Germinal center (tissue), 1 donor: ENCODE results near the gene USP20.

ENCODE experiments used
- DNase-seq: peaks from one replicate; pipeline ENCODE4 v3.0.0; 2012; ENCODE audit warnings: mixed read lengths, low spot score

The USP20 gene

GRCh38 chr9:129919841-129920240 is 84.6 kb downstream of the USP20 start:
- DNase-seq, result no peak

GRCh38 chr9:129921905-129922304 is 86.6 kb downstream of the USP20 start:
- no peak for DNase-seq

DNA sequence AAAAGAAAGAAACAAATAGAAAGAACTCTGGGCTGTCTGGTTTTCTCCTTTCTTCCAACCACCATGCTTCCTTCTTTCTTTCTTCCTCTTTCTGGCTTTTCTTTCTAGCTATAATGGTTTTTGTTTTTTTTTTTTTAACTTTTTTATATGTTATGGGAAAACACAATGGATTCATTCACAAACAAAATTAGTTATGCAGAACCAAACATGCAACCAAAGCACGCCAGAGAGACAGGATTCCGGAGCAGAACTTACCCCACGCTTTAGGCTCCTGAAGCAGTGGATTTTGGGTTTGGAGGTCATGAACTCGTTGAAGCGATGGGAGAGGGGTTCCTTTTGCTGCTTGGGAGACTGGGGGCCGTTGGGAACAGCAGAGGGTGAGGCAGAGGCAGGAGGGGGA is 88.3 kb downstream of the USP20 start:
- no peak for DNase-seq

DNA sequence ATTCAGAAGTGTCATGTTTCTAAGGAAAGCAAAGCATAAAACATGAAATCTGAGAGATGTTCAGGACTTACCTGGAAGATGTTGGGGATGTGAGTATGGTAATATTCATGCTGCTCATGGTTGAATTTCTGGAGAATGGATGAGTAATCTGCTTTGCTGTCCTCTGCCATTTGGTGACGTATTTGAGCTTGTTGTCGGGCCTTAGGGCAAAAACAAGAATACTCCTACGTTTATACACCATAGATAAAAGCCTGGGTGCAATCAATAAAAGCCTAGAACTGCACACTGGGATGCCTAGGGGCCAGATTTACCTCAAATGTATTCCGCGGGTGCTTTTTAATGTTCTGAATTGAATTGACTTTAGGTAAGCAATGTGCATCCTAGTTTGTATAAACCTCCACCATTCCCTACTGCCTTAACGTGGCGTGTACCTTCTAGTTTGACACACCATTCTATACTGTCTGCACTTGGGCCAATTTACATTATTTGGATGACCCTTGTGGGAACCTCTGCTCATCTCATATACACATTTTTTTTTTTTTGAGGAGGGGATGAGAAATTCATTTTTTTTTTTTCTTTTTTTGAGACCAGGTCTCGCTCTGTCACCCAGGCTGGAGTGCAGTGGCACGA is 94.4 kb downstream of the USP20 start:
- no peak for DNase-seq

DNA sequence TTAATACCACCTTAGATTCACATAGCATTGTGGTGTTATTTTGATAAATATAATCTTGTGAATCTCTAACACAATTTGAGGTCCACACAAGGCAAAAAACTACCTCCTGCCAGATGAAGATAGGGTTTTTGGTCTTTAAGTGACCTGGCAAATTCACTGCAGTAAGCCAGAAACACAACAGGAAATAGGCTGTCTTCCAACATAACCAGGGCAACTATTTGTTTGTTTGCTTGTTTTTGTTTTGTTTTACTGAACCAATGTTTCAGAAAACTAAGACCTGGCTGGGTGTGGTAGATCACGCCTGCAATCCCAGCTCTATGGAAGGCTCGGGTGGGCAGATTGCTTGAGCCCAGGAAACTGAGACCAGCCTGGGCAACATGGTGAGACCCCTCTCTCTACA is 95.5 kb downstream of the USP20 start:
- no peak for DNase-seq
